ENCODE data around the gene DYRK1A. TPM values are rescaled to one million over a fixed set of nuclear protein-coding genes. Genes with fewer than 3 reads are reported as not detected.

The DYRK1A gene
- total and polyA plus RNA-seq, 2 of the 13 experiments (the other 11 are each of a cell fraction or from before 2014, with no cell fraction given) = 24.6 to 34.2 TPM

DNA sequence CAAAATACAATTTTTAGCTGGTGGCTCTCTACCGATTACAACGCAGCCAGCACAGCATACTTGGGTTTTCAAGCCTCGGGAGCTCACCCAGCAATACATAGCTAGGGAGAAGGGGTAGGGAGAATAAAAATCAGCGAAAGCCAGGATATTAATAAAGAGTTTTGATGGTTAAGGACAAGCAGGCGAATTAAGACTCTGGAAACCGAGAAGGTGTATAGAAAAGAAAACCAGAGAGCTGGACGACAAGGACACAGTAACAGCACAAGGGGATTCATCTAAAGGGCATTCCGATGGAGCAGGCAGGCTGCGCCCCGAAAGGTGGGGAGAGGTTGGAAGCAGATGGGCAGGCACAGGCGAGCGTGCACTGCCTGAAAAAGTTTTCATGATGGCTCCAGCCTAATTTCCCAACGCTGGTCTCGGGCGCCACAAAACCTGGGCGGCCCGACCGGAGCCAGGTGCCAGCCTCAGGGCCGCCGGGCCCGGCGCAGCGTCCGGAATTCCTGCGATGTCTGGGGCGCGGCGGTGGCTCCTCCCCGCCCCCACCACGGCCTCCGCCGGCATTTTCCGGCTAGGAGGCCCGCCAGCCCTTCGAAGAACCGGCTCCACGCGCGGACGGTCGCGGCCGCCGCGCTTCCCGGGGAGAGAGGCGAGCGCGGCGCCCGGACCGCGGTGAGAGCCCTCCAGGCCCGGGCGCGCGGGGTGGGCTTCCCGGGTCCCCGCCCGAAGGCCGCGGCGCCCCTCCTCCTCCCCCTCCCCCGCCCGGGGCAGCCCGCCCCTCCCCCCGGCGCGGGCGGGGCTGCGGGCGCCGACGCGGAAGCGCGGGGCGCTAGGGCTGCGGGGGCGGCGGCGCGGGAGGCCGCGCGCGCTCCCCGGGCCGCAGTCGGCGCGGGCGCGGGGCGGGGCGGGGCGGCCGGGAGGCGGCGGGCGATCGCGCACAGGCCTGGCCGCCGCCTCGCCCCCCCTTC is 774 bp upstream of the DYRK1A start (continued):
- peak; percentile 65 for TF ChIP-seq RBM39 (IDR thresholded peaks at IDR 0.05; ENCODE audit: low read depth, low read length, poor library complexity, severe bottlenecking)
- TF ChIP-seq, protein P1, sequence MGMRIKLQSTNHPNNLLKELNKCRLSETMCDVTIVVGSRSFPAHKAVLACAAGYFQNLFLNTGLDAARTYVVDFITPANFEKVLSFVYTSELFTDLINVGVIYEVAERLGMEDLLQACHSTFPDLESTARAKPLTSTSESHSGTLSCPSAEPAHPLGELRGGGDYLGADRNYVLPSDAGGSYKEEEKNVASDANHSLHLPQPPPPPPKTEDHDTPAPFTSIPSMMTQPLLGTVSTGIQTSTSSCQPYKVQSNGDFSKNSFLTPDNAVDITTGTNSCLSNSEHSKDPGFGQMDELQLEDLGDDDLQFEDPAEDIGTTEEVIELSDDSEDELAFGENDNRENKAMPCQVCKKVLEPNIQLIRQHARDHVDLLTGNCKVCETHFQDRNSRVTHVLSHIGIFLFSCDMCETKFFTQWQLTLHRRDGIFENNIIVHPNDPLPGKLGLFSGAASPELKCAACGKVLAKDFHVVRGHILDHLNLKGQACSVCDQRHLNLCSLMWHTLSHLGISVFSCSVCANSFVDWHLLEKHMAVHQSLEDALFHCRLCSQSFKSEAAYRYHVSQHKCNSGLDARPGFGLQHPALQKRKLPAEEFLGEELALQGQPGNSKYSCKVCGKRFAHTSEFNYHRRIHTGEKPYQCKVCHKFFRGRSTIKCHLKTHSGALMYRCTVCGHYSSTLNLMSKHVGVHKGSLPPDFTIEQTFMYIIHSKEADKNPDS (CRISPR knock-in tag; IDR thresholded peaks at IDR 0.05) = no peak
- no peak for TF ChIP-seq SNAPC2 (CRISPR knock-in tag; IDR thresholded peaks at IDR 0.05)
- TF ChIP-seq DMTF1 (CRISPR knock-in tag; IDR thresholded peaks at IDR 0.05) = no peak
- TF ChIP-seq BHLHE40 (IDR thresholded peaks at IDR 0.05; ENCODE audit: low read length) = no peak
- TF ChIP-seq, protein P2, sequence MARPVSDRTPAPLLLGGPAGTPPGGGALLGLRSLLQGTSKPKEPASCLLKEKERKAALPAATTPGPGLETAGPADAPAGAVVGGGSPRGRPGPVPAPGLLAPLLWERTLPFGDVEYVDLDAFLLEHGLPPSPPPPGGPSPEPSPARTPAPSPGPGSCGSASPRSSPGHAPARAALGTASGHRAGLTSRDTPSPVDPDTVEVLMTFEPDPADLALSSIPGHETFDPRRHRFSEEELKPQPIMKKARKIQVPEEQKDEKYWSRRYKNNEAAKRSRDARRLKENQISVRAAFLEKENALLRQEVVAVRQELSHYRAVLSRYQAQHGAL (CRISPR knock-in tag; IDR thresholded peaks at IDR 0.05; ENCODE audit: not compliant biosample characterization) = no peak
- no peak for TF ChIP-seq ZNF17 (CRISPR knock-in tag; IDR thresholded peaks at IDR 0.05)
- TF ChIP-seq RAD21 (CRISPR knock-in tag; IDR thresholded peaks at IDR 0.05) = peak; percentile 69
- no peak for TF ChIP-seq ZFYVE20 (CRISPR knock-in tag; IDR thresholded peaks at IDR 0.05; ENCODE audit: borderline replicate concordance, low read depth)
- TF ChIP-seq MEIS1 (CRISPR knock-in tag; IDR thresholded peaks at IDR 0.05; ENCODE audit: borderline replicate concordance) = no peak
- TF ChIP-seq ZNF891 (CRISPR knock-in tag; IDR thresholded peaks at IDR 0.05) = 0 out of 2 replicates have a peak, but pooled peaks have one; percentile 33
- peak; percentile 74; the same call in 1 of the 2 replicates for TF ChIP-seq ZNF281 (CRISPR knock-in tag; IDR thresholded peaks at IDR 0.05; ENCODE audit: borderline replicate concordance)
- peak; percentile 68; the same call in 1 of the 2 replicates for TF ChIP-seq MAZ (IDR thresholded peaks at IDR 0.05; ENCODE audit: borderline replicate concordance, low read depth, low read length)
- peak; percentile 53; the same call in 1 of the 2 replicates for TF ChIP-seq MAZ (CRISPR knock-in tag; IDR thresholded peaks at IDR 0.05; ENCODE audit: low read depth)
- TF ChIP-seq NCOA1 (CRISPR knock-in tag; IDR thresholded peaks at IDR 0.05) = no peak
- no peak for TF ChIP-seq ZNF234 (CRISPR knock-in tag; conservative IDR thresholded peaks at IDR 0.05)
- TF ChIP-seq, protein P3, sequence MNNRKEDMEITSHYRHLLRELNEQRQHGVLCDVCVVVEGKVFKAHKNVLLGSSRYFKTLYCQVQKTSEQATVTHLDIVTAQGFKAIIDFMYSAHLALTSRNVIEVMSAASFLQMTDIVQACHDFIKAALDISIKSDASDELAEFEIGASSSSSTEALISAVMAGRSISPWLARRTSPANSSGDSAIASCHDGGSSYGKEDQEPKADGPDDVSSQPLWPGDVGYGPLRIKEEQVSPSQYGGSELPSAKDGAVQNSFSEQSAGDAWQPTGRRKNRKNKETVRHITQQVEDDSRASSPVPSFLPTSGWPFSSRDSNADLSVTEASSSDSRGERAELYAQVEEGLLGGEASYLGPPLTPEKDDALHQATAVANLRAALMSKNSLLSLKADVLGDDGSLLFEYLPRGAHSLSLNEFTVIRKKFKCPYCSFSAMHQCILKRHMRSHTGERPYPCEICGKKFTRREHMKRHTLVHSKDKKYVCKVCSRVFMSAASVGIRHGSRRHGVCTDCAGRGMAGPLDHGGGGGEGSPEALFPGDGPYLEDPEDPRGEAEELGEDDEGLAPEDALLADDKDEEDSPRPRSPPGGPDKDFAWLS (CRISPR knock-in tag; IDR thresholded peaks at IDR 0.05; ENCODE audit: borderline replicate concordance) = no peak
